GM21360 (cell line): ENCODE results near the gene TPI1.
"Not testable (repeated sequence)": the region's sequence is repeated elsewhere in the genome, so short reads cannot be mapped to it uniquely, and the experiment has no call there.

Source experiments
- ATAC-seq: cut with Tn5 transposase; IDR thresholded peaks from one replicate; pipeline ENCODE4 v1.9.1; 2021; ENCODE audit warnings: mild to moderate bottlenecking, moderate library complexity; ENCODE audit not compliant: unreplicated experiment

The TPI1 gene

GRCh38 chr12:6846316-6846869, 20.9 kb upstream of the TPI1 start:
- ATAC-seq = no peak

GRCh38 chr12:6847676-6848075, 19.7 kb upstream of the TPI1 start:
- no peak for ATAC-seq

- ATAC-seq = no peak
Measured at GRCh38 chr12:6849427-6849826, 17.9 kb upstream of the TPI1 start.

GRCh38 chr12:6849976-6850560, 17.3 kb upstream of the TPI1 start:
- ATAC-seq = no peak

GRCh38 chr12:6850796-6851152, 16.6 kb upstream of the TPI1 start:
- no peak for ATAC-seq

- ATAC-seq = peak; percentile 43
Measured at GRCh38 chr12:6851153-6851920, 16.0 kb upstream of the TPI1 start, which contains the start of gene CDCA3. CDCA3 (minus strand) TSS chr12:6851286; CDS start chr12:6850952, 334 bp downstream.

GRCh38 chr12:6851921-6852650, 15.2 kb upstream of the TPI1 start, which contains the start of gene USP5:
USP5 (plus strand) TSS chr12:6852150; CDS start chr12:6852180, 30 bp downstream.
- peak; percentile 75 for ATAC-seq

- ATAC-seq = no peak
Measured at GRCh38 chr12:6852651-6853354, 14.5 kb upstream of the TPI1 start.

- ATAC-seq = no peak
Measured at GRCh38 chr12:6853626-6854025, 13.7 kb upstream of the TPI1 start.

GRCh38 chr12:6854036-6854435, 13.3 kb upstream of the TPI1 start:
- no peak for ATAC-seq

GRCh38 chr12:6855322-6855721, 12.0 kb upstream of the TPI1 start:
- ATAC-seq = no peak

- ATAC-seq = no peak
Measured at GRCh38 chr12:6858799-6859198, 8.5 kb upstream of the TPI1 start.

- no peak for ATAC-seq
Measured at GRCh38 chr12:6860116-6860515, 7.2 kb upstream of the TPI1 start.

GRCh38 chr12:6860942-6861341, 6.4 kb upstream of the TPI1 start:
- no peak for ATAC-seq

- ATAC-seq = no peak
Measured at GRCh38 chr12:6861391-6861790, 5.9 kb upstream of the TPI1 start.

- no peak for ATAC-seq
Measured at GRCh38 chr12:6863033-6863432, 4.3 kb upstream of the TPI1 start.

- no peak for ATAC-seq
Measured at GRCh38 chr12:6863586-6864321, 3.6 kb upstream of the TPI1 start.

GRCh38 chr12:6865307-6865706, 2.0 kb upstream of the TPI1 start:
- ATAC-seq = not testable (repeated sequence)

- no peak for ATAC-seq
Measured at GRCh38 chr12:6866163-6866919, 990 bp upstream of the TPI1 start.
